ENCODE data around the gene SLC9C1.

- TF ChIP-seq, protein P1, sequence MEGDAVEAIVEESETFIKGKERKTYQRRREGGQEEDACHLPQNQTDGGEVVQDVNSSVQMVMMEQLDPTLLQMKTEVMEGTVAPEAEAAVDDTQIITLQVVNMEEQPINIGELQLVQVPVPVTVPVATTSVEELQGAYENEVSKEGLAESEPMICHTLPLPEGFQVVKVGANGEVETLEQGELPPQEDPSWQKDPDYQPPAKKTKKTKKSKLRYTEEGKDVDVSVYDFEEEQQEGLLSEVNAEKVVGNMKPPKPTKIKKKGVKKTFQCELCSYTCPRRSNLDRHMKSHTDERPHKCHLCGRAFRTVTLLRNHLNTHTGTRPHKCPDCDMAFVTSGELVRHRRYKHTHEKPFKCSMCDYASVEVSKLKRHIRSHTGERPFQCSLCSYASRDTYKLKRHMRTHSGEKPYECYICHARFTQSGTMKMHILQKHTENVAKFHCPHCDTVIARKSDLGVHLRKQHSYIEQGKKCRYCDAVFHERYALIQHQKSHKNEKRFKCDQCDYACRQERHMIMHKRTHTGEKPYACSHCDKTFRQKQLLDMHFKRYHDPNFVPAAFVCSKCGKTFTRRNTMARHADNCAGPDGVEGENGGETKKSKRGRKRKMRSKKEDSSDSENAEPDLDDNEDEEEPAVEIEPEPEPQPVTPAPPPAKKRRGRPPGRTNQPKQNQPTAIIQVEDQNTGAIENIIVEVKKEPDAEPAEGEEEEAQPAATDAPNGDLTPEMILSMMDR (IDR thresholded peaks at IDR 0.05) = peak in 1 of 3 donors; percentile 15
- TF ChIP-seq POLR2A (IDR thresholded peaks at IDR 0.05) (no peak), POLR2AphosphoS5 (IDR thresholded peaks at IDR 0.05) (no peak)
Measured at GRCh38 chr3:112136959-112137693, 156.9 kb downstream of the SLC9C1 start.
